Stimulated activated effector memory CD8-positive, alpha-beta T cell treated with anti-CD3 and anti-CD28 coated beads, Interleukin-12 subunit alpha, Interleukin-12 subunit beta, amount 100 ng/mL, for 72 hours (primary cell): ENCODE results near the gene NKX6-2.

Experiments
- ATAC-seq: fragments of 150-1000 bp; cut with Tn5 transposase; 2 replicates; pipeline ENCODE4 v1.10.0; 2021
- DNase-seq, 2 donors: peaks; one replicate each; pipeline ENCODE4 v3.0.0; 2021 to 2022; ENCODE audit warnings: low spot score in 2 of 2
- H3K27ac Mint-ChIP-seq: one replicate; pipeline ENCODE4 v1.8.0; 2022; ENCODE audit warnings: mild to moderate bottlenecking, mixed read lengths
- H3K36me3 Mint-ChIP-seq: one replicate; pipeline ENCODE4 v1.8.0; 2022; ENCODE audit warnings: mild to moderate bottlenecking, mixed read lengths
- H3K4me1 Mint-ChIP-seq: one replicate; pipeline ENCODE4 v1.8.0; 2022; ENCODE audit warnings: mixed read lengths
- H3K4me3 Mint-ChIP-seq: one replicate; pipeline ENCODE4 v1.8.0; 2022; ENCODE audit warnings: mild to moderate bottlenecking, mixed read lengths
- H3K9me3 Mint-ChIP-seq: one replicate; pipeline ENCODE4 v1.8.0; 2022; ENCODE audit warnings: mixed read lengths

Gene NKX6-2

DNA sequence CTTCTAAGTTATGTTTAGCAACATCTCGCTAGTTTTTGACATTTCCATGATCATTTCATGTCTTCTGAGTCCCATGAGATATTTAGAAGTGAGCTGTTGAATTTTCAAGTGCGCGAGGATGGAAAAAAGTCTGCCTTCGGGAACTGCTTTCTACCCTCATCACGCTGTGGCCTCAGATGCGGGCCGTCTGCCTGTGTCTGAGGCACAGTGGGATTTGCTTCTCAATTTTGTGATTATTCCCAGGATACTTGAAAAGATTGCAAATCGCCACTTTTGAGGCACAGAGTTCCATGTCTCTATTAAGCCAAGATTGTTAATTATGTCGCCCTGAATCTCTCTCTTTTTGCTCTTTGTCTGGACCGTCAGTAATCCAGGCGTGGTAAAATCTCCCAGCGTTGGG lies 30.8 kb upstream of the NKX6-2 start:
- Mint-ChIP-seq H3K36me3 (no peaks in the 10 kb centered on the region), H3K27ac (no peak overlapping the region), H3K4me1 (no peaks in the 10 kb centered on the region), H3K4me3 (no peak overlapping the region), H3K9me3 (no peaks in the 10 kb centered on the region)
- DNase-seq (no peak), ATAC-seq (no peak)

DNA sequence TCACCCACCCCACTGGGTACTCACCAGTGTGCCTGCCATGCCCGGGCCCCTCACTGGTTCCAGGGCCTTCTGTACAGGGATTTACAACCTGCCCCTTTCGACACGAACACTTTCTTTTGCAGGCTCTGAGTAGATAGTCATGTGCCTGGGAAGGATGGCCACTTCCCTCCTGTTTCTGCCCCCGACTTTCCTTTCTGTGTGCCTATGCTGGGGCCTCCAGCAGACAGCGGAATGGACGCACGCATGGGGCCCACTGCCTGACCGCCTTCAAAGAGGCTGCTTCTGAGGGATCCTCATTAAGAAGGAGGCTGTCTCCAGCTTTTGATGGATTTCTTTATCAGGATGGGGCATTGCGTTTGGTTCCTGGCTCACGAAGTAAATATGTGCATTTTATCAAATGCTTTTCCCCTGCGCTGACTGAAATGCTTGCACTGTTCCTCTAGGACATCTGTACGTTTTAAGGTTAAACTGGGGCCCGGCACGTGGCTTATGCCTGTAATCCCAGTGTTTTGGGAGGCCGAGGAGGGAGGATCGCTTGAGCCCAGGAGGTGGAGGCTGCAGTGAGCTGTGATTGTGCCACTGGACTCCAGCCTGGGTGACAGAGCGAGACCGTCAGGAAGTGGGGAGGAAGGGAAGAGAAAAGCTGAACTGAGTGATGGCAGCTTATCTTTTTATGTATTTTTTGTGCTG lies 29.4 kb upstream of the NKX6-2 start:
- no peak overlapping the region for H3K27ac Mint-ChIP-seq
- DNase-seq, result no peak
- no peaks in the 10 kb centered on the region for H3K9me3 Mint-ChIP-seq
- ATAC-seq, result no peak
- no peak overlapping the region for H3K4me3 Mint-ChIP-seq
- no peaks in the 10 kb centered on the region for H3K4me1 Mint-ChIP-seq
- no peaks in the 10 kb centered on the region for H3K36me3 Mint-ChIP-seq

DNA sequence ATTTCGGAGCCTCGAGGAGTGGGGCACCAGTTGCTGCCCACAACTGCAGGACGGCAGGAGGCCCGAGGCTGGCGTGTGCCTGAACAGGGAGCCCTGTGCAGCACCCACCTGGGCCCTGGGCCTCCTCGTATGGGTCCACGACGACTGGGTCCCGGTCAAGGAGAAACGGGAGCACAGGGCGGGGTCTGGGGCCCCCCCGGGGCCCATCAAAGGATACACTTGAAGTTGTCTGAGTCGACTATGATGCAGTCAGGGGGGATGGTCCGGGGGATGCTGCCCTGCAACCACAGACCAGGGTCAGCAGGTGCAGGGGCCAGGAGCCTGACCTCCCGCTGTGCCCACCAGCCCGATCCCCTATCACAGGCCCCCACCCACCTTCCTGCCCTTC lies 28.5 kb upstream of the NKX6-2 start:
- no peak for ATAC-seq
- H3K9me3 Mint-ChIP-seq, result no peaks in the 10 kb centered on the region
- no peaks in the 10 kb centered on the region for H3K4me1 Mint-ChIP-seq
- no peaks in the 10 kb centered on the region for H3K36me3 Mint-ChIP-seq
- no peak overlapping the region for H3K27ac Mint-ChIP-seq
- H3K4me3 Mint-ChIP-seq, result no peak overlapping the region
- no peak for DNase-seq

DNA sequence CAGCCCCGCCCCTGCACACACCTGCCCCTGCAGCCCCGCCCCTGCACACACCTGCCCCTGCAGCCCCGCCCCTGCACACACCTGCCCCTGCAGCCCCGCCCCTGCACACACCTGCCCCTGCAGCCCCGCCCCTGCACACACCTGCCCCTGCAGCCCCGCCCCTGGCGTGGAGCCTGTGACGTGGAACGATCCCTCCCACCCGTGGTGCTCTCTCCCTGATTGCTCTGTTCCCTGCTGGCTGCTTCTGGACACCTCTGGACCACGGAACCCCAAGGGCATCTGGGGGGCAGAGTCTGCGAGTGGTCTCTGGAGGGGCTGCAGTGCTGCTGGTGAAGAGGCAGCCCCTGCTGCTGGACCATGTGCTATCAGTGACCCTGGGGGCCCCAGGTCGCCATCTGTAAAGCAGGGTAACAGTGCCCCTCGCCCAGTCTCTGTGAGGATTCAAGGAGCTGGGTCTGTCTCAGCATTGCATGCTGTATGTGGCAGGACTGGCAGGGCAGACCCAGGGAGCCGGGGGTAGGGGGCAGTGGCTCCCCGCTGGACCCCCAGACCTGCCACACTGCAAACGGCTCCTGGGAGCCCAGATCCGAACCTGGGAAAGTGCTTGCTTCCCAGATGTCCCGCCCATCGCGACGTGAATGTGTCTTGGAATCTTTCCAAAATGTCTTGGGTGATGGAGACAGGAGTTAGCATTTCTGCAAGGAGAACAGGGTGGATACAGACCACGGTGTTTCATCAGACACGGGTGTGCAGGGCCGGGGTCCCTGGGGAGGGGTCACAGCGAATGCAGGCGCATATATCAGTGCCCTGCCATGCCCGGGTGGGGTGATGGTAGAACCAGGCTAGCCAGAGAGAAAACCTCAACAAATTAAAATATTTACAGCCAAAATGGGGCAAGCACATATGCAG lies 27.9 kb upstream of the NKX6-2 start:
- Mint-ChIP-seq H3K4me3 (no peak overlapping the region), H3K9me3 (no peaks in the 10 kb centered on the region), H3K36me3 (no peaks in the 10 kb centered on the region), H3K27ac (no peak overlapping the region), H3K4me1 (no peaks in the 10 kb centered on the region)
- no peak for ATAC-seq
- no peak for DNase-seq

DNA sequence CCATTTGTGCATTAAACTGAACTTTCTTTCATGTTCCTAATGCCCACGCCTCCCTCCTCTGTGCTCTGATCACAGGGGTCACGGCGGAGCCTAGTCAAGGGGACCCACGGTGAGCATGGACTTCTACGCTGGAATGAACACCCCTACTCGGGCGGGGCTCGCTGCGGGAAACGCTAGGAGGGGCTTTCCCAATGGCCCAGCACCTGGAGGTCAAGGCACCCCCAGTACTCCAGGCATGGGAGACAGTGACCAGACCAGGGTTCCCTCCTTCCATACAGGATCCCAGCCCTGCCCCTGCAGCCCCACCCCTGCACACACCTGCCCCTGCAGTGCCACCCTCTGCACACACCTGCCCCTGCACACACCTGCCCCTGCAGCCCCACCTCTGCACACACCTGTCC lies 27.1 kb upstream of the NKX6-2 start:
- H3K36me3 Mint-ChIP-seq, result no peaks in the 10 kb centered on the region
- H3K4me1 Mint-ChIP-seq, result no peaks in the 10 kb centered on the region
- ATAC-seq, result no peak
- H3K9me3 Mint-ChIP-seq, result no peaks in the 10 kb centered on the region
- DNase-seq, result no peak
- no peak overlapping the region for H3K27ac Mint-ChIP-seq
- H3K4me3 Mint-ChIP-seq, result no peak overlapping the region

DNA sequence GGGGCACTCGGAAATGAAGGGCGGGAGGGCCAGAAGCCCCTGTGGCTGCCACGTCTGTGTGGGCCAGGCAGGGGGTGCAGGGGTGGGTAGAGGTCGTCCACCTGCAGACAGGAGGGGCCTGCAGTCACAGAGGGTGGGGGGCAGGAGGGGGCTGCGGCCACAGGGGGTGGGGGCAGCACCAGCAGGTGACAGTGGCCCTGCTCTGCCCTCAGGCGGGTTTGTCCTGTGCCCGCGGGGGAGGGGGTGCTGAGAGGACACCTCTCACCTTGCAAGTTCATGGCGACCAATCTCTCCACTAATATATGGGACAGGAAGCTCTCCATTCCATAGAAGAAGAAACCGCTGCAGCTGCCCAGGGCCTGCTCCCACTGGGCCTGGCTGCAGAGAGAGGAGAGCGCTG lies 26.6 kb upstream of the NKX6-2 start:
- Mint-ChIP-seq H3K36me3 (no peaks in the 10 kb centered on the region), H3K4me1 (no peaks in the 10 kb centered on the region), H3K27ac (no peak overlapping the region), H3K4me3 (no peak overlapping the region), H3K9me3 (no peaks in the 10 kb centered on the region)
- ATAC-seq (no peak), DNase-seq (no peak)

DNA sequence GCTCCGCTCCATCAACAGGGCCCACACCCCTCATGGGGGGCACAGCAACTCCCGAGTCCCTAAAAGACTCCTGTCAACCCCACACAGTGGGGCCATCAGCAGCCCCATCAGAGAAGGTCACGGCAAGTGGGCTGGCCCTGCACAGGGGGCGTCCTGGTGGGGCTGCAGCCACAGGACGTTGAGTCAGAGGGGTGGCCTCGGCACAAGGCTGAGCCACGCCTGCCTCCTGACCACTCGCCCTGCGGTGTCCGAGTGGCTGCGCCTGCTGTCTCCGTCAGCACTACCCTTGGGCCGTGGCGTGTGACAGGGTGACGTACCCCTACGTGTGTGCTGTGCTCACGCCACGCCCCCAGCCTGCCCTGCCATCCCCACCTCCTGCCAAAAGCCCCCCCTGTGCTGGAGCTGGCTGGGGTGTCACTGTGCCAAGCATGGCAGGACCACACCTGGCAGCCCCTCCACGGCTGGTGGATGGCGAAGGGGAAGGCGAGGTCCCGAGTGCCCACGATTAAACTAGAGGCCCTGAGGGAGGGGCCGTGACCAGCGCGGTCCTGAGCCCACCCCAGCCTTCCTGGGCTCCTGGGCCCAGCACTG lies 26.0 kb upstream of the NKX6-2 start:
- H3K27ac Mint-ChIP-seq, result no peak overlapping the region
- ATAC-seq (peak; percentile 6), DNase-seq (no peak)
- no peaks in the 10 kb centered on the region for H3K9me3 Mint-ChIP-seq
- no peaks in the 10 kb centered on the region for H3K36me3 Mint-ChIP-seq
- no peak overlapping the region for H3K4me3 Mint-ChIP-seq
- no peaks in the 10 kb centered on the region for H3K4me1 Mint-ChIP-seq

DNA sequence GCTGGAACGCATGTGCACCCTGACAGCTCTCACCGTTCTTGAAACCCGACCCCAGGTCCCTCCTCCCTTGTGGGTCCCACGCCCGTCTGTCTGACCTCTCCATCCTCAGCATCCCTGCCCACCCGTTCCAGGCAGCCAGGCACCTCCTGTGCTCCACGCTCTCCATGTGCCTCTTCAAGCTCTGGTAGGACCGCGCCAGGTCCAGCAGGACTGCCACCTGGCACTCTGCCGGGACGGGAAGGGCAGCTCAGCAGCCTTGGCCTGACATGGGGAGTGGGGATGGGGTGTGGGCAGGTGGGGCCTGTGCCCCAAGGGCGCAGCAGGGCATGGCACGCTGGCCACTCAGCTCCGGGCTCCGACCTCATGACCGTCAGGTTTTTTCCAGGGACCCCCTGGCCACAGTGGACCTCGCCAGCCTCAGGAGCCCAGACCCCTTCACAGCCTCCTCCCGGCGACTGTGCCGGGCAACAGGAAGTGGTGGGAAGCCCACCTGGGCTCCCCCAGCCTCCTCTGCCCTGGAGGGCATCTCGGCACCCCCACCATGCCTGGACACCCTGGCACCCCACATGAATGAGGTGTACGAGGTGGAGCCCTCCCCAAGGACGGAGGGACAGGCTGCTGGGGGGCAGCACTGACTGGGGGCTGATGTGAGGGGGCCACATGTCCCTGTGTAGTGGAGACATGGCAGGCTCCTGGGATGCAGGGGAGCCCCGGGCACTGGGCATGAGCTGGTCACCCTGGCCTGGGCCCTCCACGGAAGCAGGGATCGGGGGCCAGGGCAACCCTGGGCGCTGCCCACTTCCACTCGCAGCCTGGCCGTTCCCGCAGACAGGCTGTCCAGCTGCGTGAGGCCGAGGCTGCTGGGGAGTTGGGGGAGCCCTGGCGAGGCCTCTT lies 25.1 kb upstream of the NKX6-2 start:
- Mint-ChIP-seq H3K36me3 (no peaks in the 10 kb centered on the region), H3K27ac (no peak overlapping the region), H3K9me3 (no peaks in the 10 kb centered on the region), H3K4me3 (no peak overlapping the region), H3K4me1 (no peaks in the 10 kb centered on the region)
- DNase-seq (no peak), ATAC-seq (no peak)

DNA sequence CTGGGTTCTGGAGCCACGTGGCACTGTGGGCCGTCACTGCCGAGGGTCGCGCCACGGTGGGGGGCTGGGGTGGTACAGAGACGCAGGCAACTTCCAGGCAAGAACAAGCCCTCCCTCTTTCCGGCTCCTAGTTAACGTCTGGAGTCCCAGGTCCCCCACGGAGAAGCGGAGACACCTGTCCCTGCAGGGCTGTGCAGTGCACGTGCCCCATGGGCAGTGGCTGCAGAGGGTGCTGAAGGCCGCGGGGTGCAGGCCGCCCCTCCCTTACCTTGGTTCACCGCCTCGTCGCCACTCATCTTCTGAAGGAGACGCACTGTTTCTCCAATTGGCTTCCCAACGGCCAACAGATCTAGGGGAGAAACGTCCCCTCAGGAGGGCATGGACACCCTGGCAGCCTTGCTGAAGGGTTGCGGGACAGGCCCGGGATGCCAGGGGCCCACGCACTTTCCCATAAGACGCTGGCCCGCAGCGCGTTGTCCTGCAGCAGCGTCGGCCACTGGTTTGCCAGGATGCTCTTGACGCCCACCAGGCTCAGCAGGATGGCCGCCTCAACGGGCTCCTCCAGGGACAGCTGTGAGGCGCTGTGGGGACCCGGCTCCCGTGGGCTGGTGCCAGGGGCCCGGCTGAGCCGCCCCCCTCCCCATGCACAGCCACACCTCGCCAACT lies 24.3 kb upstream of the NKX6-2 start:
- Mint-ChIP-seq H3K27ac (no peak overlapping the region), H3K4me1 (no peaks in the 10 kb centered on the region), H3K9me3 (no peaks in the 10 kb centered on the region), H3K4me3 (no peak overlapping the region), H3K36me3 (no peaks in the 10 kb centered on the region)
- no peak for ATAC-seq
- no peak for DNase-seq

DNA sequence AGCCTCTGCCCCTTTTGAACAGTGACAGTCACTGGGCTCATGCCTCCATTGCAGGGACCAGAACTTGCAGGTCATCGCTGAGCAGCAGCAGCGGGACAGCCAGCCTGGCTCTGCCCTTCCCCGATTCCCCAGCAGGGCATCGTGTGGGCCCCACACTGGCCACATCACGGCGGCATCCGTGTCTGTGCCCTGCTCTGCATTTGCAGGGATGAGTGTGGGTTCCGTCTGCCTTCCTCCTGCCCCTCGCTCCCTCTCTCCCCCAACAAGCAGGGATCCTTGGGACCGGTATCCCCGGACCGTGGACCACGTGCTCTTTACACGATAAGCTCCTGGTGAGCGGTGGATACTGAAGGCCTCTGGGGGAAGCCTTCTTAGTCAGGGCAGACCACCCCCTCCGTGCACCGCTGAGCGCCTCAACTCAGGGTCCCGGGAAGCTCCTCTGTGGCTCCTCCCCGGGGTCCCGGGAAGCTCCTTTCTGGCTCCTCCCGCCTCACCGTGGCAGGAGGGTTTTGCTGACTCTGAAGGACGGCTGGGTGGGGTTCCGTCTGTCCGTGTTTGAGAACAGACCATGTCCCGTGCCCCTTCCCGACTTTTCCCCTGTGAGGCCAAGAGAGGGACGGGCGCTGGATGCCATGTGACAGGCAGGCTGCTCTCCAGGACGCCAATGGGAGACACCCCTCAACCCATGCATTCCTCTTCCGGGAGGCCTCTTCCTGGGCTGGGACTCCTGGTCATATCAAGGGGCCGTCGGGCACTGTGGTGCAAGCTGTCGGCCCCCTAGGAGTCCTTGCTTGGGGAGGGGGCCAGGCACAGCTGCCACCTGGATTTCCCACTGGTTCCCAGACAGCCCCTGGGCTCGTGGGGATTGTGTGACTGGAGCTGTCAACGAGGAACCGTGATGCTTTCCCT lies 23.5 kb upstream of the NKX6-2 start:
- H3K4me3 Mint-ChIP-seq, result no peak overlapping the region
- H3K27ac Mint-ChIP-seq, result no peak overlapping the region
- DNase-seq (no peak), ATAC-seq (no peak)
- H3K9me3 Mint-ChIP-seq, result no peaks in the 10 kb centered on the region
- no peaks in the 10 kb centered on the region for H3K4me1 Mint-ChIP-seq
- H3K36me3 Mint-ChIP-seq, result no peaks in the 10 kb centered on the region

DNA sequence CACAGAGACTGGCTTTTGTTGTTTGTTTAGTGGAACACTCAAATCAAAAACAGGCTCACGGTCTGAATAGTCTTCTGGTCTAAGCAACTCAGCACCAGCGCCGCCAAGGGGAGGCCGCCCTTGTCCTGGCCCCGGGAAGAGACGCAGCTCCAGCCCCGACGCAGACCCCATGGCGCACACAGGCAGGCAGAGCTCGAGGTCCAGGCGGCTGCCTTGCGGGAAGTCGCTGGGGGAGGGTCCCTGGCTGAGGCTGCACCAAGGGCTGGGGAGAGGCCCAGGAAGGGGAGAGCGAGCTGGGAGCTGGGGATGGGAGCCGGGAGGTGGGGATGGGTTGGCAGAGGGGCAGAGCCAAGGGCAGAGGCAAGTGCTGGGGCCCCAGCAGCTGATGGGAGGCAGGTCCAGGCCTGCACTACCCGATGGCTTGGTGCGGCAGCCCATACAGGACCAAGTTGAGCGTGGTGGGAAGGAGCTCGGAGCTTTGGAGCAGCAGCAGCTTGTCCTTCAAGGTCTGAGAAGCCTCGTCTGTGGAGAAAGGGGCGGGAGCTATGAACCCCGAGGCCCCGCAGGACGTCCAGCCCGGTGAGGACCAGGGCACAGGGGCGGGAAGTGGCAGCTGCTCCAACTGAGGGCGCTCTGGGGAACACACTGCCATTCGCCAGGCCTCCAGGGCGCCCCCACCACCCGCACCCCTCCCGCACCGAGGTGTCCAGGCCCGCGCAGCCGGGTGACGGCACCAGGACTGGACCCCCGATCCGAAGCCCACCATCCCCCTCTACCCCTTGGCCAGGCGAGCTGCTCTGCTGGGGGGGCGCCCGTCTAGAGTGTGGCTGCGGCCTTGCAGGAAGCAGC lies 22.7 kb upstream of the NKX6-2 start:
- H3K4me3 Mint-ChIP-seq, result no peak overlapping the region
- no peaks in the 10 kb centered on the region for H3K4me1 Mint-ChIP-seq
- H3K9me3 Mint-ChIP-seq, result no peaks in the 10 kb centered on the region
- no peak overlapping the region for H3K27ac Mint-ChIP-seq
- no peak for DNase-seq
- ATAC-seq, result no peak
- H3K36me3 Mint-ChIP-seq, result no peaks in the 10 kb centered on the region

DNA sequence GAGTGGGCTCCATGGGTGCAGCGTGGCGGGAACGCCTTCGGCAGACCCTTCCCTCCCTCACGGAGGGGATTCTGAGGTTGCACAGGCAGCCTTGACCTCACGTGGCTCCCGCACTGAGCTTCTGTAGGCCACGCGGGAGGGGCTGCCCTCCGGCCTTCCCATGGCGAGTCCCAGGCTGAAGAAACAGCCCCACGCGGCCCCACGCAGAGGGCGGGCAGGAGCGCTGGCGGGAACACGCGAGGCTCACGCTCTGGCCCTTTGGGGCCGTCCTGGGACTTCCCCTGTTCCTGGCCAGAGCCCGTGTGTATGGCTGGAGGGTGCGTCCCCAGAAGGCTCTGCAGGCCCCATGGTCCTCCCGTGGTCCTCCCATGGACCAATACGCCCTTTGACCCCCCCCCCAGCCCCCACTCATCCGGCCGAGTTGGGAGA lies 21.7 kb upstream of the NKX6-2 start:
- Mint-ChIP-seq H3K27ac (no peak overlapping the region), H3K4me3 (no peak overlapping the region), H3K4me1 (no peaks in the 10 kb centered on the region), H3K36me3 (no peaks in the 10 kb centered on the region), H3K9me3 (no peaks in the 10 kb centered on the region)
- DNase-seq (no peak), ATAC-seq (no peak)

DNA sequence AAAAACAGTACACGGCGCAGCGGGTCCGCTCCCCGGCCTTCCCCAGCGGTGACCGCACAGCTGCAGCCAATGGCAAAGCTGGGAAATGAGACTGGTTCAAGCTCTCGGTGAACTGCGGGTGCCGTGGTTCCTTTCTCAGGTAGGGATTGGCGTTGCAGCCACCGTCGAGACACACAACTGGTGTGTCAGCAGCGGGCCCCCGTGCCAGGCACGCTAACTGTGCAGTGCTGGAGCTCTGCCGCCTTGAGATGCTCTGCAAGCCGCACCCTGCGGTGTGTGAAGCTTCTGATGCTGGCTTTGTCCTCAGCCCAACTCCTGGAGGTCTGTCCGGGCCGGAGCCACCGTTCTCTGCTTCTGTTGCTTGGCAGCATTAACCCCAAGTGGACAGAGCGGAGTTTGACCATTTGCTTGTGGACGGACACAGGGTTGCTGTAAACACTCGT lies 20.6 kb upstream of the NKX6-2 start:
- Mint-ChIP-seq H3K4me3 (no peak overlapping the region), H3K27ac (no peak overlapping the region), H3K4me1 (no peaks in the 10 kb centered on the region), H3K36me3 (no peaks in the 10 kb centered on the region), H3K9me3 (no peaks in the 10 kb centered on the region)
- ATAC-seq, result no peak
- no peak for DNase-seq
